Stimulated activated CD8-positive, alpha-beta memory T cell treated with anti-CD3 and anti-CD28 coated beads, Interleukin-2, amount 100 ng/mL, for 1 hour (primary cell): Measurements from ENCODE around the gene RIMS4.

Experiments
- DNase-seq, 2 donors: peaks; one replicate each; pipeline ENCODE4 v3.0.0-alpha.2; 2020; ENCODE audit warnings: low read depth in 2 of 2

RIMS4 gene

DNA sequence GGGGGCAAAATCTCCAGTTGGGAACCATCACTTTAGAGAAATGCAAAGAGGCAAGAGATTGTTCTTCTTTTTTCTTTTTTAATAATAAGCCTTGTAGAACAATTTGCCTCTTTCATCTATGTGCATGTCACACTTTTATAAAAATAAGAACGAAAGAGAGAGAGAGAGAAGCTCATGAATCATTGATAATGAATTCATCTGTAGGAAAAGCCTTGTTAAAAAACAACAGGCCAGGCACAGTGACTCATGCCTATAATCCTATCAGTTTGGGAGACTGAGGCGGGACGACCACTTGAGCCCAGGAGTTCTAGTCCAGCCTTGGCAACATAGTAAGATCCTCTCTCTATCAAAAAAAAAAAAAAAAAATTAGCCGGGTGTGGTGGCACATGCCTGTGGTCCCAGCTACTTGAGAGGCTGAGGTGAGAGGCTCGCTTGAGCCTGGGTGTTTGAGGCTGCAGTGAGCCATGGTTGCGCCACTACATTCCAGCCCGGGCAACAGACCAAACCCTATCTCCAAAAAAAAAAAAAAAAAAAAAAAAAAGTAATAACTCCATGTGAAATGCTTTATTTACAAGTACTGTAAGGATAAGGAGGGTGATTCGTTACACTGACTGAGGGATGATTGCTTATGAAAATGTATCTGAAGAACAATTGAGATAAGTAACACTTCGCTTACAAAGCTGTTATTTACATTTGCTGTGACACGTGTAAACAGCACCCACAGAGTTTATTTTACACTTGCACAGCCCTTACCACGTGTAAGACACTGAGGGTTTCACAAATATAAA, 89.2 kb downstream of the RIMS4 start:
- no peak for DNase-seq

GRCh38 chr20:44720621-44720996, 89.7 kb downstream of the RIMS4 start:
- no peak for DNase-seq

- no peak for DNase-seq
These were observed 90.5 kb downstream of the RIMS4 start for GRCh38 chr20:44719841-44720240.

DNA sequence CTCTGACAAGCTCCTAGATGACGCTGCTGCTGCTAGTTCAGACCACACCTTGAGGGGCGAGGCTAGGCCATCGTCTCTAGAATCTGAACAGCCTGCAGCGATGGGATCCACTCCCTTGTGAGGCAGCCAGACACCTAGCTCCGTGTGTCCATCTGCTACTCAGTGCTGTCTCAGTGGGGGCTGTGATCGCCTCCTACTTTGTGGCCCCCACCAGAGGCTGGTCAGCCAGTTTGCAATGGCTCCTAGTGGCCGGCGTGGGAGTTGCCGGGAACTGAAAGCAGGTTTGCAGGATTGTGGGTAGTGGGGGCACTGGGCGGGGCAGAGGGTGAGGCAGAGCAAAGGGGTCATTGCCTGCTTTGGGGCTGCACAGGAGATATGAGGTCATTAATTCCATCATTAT, 92.4 kb downstream of the RIMS4 start:
- DNase-seq = no peak

DNA sequence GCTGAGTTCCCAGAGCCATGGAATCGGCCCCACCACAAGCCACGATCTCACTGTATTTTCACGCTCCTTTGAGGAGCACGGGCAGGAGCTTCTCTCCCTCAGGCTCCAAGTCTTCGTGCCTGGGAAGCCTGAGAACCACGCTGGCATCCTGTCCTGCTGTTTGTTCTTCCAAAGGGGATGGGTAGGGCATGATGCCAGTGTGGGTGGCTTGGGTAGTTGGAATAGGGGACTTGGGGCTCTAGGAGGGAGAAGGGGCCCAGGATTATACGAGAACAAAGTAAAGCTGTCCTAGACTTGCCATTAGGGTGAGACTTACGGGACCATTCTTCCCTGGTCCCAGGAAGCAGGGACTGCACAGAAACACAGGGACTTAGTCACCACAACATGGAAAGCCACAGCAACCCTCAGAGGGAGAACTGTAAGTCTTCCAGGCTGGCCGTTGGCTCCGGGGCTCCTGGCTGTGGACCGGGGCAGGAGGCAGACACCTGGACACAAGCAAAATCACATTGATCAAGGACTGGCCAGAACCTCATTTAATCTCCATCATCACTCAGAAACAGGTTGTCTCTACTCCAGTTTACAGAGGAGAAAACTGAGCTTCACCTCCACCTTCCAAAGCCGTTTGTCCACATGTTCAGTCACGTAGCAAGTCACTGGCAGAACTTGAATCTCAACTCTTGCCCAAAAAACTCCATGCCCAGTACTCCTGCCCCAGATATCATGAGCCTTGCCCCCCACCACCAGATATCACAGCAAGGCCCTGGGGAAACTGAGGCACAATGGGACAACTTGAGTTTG, 93.8 kb downstream of the RIMS4 start:
- DNase-seq = no peak

- DNase-seq = no peak
These were observed 94.6 kb downstream of the RIMS4 start for GRCh38 chr20:44715499-44716308.

DNA sequence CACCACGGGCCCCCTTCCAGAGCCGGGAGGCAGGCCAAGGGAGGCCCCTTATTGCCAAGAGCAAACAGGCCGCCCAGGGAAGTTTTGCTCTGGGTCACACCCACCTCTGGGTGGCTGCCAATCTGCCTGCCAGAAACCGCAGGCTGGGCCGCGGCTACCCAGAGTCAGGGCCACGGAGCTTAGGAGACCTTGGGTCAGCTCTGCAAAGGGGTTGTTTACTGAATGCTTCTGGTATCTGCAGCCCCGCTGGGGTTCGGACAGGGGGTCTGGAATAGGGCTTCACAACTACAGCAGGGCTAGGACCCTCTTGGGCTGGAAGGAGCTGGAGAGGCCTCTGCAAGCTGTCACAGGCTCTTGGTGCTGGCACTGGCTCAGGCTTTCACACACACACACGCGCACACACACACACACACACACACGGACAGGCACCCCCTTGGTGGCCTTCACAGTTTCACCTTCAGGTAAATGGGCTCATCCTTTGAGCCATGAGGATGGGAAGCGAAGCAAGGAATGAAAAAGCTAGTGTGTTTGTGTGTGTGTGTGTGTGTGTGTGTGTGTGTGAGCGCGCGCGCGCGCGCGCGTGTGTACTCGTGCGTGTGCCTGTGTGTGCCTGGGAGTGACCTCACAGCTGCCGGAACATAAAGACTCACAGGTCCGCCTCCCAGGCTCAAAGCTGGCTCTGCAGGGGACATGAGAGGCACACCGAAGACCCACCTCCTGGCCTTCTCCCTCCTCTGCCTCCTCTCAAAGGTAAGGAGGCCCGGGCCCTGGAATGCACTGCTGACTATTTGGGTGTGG, 95.4 kb downstream of the RIMS4 start, which contains the start of gene CCN5:
Gene CCN5 (plus strand): TSS at position 669 of the 798 bp plus-strand sequence. CDS start 22 bp downstream, at position 691.
- no peak for DNase-seq

GRCh38 chr20:44714102-44714700, 96.1 kb downstream of the RIMS4 start:
- no peak for DNase-seq

GRCh38 chr20:44711237-44711636, 99.1 kb downstream of the RIMS4 start:
- DNase-seq = no peak

GRCh38 chr20:44709797-44710196, 100.5 kb downstream of the RIMS4 start:
- no peak for DNase-seq

DNA sequence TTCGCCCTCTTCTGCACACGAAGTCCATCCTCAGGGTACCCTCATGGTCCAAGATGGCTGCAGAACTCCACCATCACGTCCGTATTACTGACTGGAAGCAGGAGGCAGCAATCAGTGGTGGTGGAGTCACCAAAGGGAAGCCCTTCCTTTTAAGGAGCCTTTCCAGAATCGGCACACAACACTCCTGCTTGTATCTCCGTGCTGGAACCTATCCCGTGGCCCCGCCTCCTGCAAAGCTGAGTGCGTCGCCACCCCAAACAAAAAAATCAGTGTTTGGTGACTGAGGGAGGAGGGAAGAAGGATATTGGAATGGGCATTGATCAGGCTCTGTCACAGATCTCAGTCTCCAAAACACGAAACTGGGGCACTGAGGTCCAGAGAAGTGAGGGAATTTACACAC, 101.0 kb downstream of the RIMS4 start:
- no peak for DNase-seq

- DNase-seq = no peak
These were observed 103.2 kb downstream of the RIMS4 start for GRCh38 chr20:44707018-44707579.

DNA sequence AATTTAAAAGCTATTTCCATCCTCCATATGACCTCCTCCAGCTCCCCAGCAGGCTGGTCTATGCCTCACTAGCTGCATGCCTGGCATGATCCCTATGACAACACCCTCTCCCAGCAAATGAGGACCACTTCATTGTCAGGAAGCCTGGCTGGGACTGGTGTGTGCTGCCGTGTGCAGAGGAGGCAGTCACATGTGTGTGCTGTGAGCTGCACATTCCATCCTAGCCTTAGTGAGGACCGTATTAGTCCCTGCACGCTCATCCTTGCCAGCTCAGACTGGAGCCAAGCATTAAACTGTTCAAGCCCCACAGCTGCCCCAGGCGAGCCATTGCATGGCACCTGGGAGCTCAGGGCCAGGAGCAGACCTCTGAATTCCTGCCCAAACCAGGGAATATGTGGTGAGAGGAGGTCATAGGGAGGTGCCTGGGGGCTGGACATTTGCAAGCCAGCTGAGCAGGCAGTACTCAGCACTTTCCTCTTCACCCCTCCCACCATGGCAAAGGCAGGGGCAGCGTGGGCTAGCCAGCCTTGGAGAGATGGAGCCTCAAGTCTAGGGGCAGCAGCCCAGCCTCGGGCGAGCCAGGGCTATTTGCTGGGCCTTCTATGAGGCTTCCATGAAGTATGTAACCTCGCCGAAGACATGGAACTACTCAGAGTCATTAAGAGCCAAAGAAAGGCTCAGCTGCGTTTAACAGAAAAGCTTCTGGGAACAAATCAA, 103.9 kb downstream of the RIMS4 start:
- DNase-seq = no peak

DNA sequence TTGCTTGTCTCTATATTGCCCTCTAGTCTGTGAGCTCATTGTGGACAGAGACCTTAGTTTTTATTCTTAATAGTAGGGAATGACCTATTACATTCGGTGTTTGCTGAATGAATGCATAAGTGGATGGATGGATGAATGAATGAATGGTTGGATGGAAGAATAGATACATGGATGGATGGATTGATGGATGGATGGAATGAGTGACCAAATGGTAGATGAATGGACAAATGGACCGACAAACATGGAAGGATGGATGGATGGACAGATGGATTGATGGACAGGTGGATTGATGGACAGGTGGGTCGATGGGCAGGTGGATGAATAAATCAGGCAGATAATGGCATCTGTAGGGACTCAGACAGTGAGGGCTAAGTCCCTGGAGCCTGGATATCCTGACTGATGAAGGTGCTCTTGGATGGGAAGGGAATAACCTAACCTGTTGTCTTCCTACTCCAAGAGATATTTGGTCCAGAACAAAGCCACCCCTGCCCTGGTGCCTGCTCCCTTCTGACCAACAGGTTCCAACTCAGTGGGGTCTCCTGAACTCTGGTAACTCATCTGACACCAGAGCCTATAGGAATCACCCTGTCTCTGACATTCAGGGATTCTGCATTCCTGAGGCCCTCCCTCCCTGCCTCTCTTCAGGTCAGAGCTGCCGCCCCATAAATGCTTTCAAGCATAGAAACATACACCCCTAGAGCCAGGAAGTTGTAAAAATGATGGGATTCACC, 104.8 kb downstream of the RIMS4 start:
- DNase-seq = no peak

- DNase-seq = no peak
These were observed 105.8 kb downstream of the RIMS4 start for GRCh38 chr20:44704551-44704971.

DNA sequence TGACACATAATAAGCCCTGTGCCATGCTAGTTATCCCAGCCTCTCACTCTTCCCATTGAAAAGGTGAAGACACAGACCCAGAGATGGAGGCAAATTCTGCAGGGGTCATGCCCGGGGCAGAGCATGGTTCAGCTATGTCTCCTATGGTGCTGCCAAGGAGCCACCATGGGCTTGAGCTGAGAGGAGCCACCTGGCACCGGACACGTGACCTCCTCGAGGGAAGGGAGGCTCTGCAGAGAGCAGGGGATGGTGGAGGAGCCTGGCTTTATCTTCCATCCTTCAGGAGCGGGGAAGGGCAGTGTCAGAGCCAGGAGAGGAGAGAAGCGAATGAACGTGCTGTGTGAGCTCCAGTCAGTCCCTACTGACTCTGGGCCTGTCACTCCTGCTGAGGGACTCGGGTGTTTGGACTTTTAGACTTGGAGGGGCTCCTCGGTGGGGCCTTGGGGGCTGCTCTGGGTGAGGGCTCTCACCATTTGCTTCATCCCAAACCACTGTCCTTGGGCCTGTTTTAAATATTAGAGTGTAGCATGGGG, 106.3 kb downstream of the RIMS4 start:
- no peak for DNase-seq

DNA sequence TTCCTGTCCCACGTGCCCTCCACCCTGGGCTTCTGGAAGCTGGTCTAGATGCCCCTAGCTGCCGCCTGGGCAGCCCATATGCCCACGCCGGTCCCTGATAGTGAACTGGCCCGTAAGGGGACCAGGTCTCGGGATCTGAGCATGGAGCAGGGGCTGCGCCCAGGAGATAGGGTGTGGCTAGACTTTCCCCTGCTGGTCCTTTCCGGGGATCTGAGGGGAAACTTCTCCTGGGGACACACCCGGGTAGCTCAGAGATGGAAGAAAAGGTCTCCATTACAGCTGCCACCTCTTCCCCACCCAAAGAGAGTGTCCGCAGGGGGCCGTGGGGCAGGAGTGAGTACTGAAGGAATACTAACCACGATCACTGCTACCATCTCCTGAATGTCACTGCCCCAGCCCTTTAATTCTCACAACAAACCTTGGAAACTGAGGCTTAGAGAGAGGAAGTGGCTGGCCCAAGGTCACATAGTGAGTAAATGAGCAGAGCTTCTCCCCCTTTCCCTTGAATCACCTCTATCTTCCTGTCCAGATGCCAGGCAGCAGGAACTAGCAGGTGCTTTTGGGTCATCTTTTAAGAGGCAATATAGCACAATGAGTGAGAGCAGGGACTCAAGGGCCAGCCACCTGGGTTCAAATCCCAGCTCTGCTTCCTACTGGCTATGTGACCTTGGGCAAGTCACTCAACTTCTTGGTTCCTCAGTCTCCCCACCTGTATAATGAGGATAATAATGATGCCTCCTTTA, 107.0 kb downstream of the RIMS4 start:
- DNase-seq = no peak

GRCh38 chr20:44702776-44703175, 107.6 kb downstream of the RIMS4 start:
- DNase-seq = no peak
